ENCODE data around the gene GNPAT. TPM values are rescaled to one million over a fixed set of nuclear protein-coding genes. Genes with fewer than 3 reads are reported as not detected.

Gene GNPAT
- total RNA-seq, 1 experiment from 2014 or later, result 32.8 TPM

DNA sequence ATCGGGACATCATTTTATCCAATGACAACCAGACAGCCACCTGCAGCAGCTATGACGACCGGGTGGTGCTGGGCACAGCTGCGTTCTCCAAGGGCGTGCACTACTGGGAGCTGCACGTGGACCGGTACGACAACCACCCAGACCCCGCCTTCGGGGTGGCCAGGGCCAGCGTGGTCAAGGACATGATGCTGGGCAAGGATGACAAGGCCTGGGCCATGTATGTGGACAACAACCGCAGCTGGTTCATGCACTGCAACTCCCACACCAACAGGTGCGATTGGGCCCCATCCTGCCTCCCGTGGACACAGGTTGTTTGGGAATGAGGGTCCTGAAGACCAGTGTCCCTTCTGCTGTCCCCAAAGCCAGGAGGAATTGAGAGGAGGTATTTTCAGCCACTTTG, 32.0 kb upstream of the GNPAT start (continued):
- TF ChIP-seq IRF1 (CRISPR knock-in tag; IDR thresholded peaks at IDR 0.05) (no peak), TEAD1 (CRISPR knock-in tag; IDR thresholded peaks at IDR 0.05) (no peak), ZBTB21 (CRISPR knock-in tag; IDR thresholded peaks at IDR 0.05; ENCODE audit: borderline replicate concordance) (no peak), JAZF1 (CRISPR knock-in tag; IDR thresholded peaks at IDR 0.05) (no peak), MXD4 (CRISPR knock-in tag; IDR thresholded peaks at IDR 0.05; ENCODE audit: borderline replicate concordance) (no peak), ZNF671 (CRISPR knock-in tag; IDR thresholded peaks at IDR 0.05) (no peak), ZNF232 (CRISPR knock-in tag; IDR thresholded peaks at IDR 0.05) (no peak), TEAD4 (CRISPR knock-in tag; IDR thresholded peaks at IDR 0.05) (no peak)
- TF ChIP-seq, protein P1, sequence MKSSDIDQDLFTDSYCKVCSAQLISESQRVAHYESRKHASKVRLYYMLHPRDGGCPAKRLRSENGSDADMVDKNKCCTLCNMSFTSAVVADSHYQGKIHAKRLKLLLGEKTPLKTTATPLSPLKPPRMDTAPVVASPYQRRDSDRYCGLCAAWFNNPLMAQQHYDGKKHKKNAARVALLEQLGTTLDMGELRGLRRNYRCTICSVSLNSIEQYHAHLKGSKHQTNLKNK (CRISPR knock-in tag; IDR thresholded peaks at IDR 0.05), result no peak
- TF ChIP-seq, protein P2, sequence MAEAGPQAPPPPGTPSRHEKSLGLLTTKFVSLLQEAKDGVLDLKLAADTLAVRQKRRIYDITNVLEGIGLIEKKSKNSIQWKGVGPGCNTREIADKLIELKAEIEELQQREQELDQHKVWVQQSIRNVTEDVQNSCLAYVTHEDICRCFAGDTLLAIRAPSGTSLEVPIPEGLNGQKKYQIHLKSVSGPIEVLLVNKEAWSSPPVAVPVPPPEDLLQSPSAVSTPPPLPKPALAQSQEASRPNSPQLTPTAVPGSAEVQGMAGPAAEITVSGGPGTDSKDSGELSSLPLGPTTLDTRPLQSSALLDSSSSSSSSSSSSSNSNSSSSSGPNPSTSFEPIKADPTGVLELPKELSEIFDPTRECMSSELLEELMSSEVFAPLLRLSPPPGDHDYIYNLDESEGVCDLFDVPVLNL (CRISPR knock-in tag; IDR thresholded peaks at IDR 0.05; ENCODE audit: borderline replicate concordance, low read depth), result no peak

- H3K36me3 Mint-ChIP-seq, result no peaks in the 10 kb centered on the region
- POLR2A ChIA-PET, result no interaction called here
- H3K27ac Mint-ChIP-seq, result no peak overlapping the region
- ATAC-seq (no peak), DNase-seq (ENCODE audit: low spot score) (no peak)
- CTCF ChIA-PET, result interaction anchor here (1.5 to 3.5 kb wide), 3 partner anchors 38 to 195 kb away, joined by 3 to 17 read pairs (median 4); no protein-coding TSS in a partner anchor
- H3K4me3 Mint-ChIP-seq, result no peak overlapping the region
- H3K9me3 Mint-ChIP-seq, result no peaks in the 10 kb centered on the region
- H3K27me3 Mint-ChIP-seq (ENCODE audit: low read depth), result peaks cover 94% of the 10 kb centered on the region
- H3K4me1 Mint-ChIP-seq, result peaks cover 12% of the 10 kb centered on the region
- no peak for TF ChIP-seq ATF1 (CRISPR knock-in tag; IDR thresholded peaks at IDR 0.05)
- TF ChIP-seq, protein P3, sequence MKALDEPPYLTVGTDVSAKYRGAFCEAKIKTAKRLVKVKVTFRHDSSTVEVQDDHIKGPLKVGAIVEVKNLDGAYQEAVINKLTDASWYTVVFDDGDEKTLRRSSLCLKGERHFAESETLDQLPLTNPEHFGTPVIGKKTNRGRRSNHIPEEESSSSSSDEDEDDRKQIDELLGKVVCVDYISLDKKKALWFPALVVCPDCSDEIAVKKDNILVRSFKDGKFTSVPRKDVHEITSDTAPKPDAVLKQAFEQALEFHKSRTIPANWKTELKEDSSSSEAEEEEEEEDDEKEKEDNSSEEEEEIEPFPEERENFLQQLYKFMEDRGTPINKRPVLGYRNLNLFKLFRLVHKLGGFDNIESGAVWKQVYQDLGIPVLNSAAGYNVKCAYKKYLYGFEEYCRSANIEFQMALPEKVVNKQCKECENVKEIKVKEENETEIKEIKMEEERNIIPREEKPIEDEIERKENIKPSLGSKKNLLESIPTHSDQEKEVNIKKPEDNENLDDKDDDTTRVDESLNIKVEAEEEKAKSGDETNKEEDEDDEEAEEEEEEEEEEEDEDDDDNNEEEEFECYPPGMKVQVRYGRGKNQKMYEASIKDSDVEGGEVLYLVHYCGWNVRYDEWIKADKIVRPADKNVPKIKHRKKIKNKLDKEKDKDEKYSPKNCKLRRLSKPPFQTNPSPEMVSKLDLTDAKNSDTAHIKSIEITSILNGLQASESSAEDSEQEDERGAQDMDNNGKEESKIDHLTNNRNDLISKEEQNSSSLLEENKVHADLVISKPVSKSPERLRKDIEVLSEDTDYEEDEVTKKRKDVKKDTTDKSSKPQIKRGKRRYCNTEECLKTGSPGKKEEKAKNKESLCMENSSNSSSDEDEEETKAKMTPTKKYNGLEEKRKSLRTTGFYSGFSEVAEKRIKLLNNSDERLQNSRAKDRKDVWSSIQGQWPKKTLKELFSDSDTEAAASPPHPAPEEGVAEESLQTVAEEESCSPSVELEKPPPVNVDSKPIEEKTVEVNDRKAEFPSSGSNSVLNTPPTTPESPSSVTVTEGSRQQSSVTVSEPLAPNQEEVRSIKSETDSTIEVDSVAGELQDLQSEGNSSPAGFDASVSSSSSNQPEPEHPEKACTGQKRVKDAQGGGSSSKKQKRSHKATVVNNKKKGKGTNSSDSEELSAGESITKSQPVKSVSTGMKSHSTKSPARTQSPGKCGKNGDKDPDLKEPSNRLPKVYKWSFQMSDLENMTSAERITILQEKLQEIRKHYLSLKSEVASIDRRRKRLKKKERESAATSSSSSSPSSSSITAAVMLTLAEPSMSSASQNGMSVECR (CRISPR knock-in tag; IDR thresholded peaks at IDR 0.05; ENCODE audit: borderline replicate concordance), result no peak
- no peak for TF ChIP-seq ZNF423 (CRISPR knock-in tag; IDR thresholded peaks at IDR 0.05)
- TF ChIP-seq GABPB1 (CRISPR knock-in tag; IDR thresholded peaks at IDR 0.05), result no peak
- TF ChIP-seq PREB (CRISPR knock-in tag; IDR thresholded peaks at IDR 0.05; ENCODE audit: borderline replicate concordance), result no peak
- no peak for TF ChIP-seq KAT7 (CRISPR knock-in tag; IDR thresholded peaks at IDR 0.05; ENCODE audit: borderline replicate concordance)
- TF ChIP-seq, protein P4, sequence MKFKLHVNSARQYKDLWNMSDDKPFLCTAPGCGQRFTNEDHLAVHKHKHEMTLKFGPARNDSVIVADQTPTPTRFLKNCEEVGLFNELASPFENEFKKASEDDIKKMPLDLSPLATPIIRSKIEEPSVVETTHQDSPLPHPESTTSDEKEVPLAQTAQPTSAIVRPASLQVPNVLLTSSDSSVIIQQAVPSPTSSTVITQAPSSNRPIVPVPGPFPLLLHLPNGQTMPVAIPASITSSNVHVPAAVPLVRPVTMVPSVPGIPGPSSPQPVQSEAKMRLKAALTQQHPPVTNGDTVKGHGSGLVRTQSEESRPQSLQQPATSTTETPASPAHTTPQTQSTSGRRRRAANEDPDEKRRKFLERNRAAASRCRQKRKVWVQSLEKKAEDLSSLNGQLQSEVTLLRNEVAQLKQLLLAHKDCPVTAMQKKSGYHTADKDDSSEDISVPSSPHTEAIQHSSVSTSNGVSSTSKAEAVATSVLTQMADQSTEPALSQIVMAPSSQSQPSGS (CRISPR knock-in tag; IDR thresholded peaks at IDR 0.05; ENCODE audit: borderline replicate concordance, low read depth), result no peak
- no peak for TF ChIP-seq EMX1 (CRISPR knock-in tag; IDR thresholded peaks at IDR 0.05)
- no peak for TF ChIP-seq AR (CRISPR knock-in tag; IDR thresholded peaks at IDR 0.05)
- TF ChIP-seq TP53 (CRISPR knock-in tag; IDR thresholded peaks at IDR 0.05), result no peak
- TF ChIP-seq CREM (CRISPR knock-in tag; IDR thresholded peaks at IDR 0.05), result no peak
- TF ChIP-seq, protein P5, sequence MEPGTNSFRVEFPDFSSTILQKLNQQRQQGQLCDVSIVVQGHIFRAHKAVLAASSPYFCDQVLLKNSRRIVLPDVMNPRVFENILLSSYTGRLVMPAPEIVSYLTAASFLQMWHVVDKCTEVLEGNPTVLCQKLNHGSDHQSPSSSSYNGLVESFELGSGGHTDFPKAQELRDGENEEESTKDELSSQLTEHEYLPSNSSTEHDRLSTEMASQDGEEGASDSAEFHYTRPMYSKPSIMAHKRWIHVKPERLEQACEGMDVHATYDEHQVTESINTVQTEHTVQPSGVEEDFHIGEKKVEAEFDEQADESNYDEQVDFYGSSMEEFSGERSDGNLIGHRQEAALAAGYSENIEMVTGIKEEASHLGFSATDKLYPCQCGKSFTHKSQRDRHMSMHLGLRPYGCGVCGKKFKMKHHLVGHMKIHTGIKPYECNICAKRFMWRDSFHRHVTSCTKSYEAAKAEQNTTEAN (CRISPR knock-in tag; IDR thresholded peaks at IDR 0.05), result no peak
These were observed 31.5 kb upstream of the GNPAT start for GRCh38 chr1:231209531-231209930.
